ENCODE data around the gene DBNL. TPM values are rescaled to one million over a fixed set of nuclear protein-coding genes. Genes with fewer than 3 reads are reported as not detected.

Gene DBNL
- total and polyA plus RNA-seq, 2 experiments from 2014 or later = 81.8 to 91.1 TPM

- Histone ChIP-seq H3K4me2 (no peak overlapping the region), H3K36me3 (replicated peaks; ENCODE audit: insufficient read depth, low read depth) (no peaks in the 10 kb centered on the region), H3K27ac (no peak overlapping the region), H3K9me3 (ENCODE audit: low read depth) (no peaks in the 10 kb centered on the region), H4K20me1 (ENCODE audit: insufficient read depth, poor library complexity, severe bottlenecking) (no peaks in the 10 kb centered on the region), H3K4me1 (ENCODE audit: insufficient read depth) (peaks cover 6% of the 10 kb centered on the region), H3K4me3 (no peak overlapping the region), H3K27me3 (no peaks in the 10 kb centered on the region), H3K79me2 (peaks cover 9% of the 10 kb centered on the region), H3K9me2 (replicated peaks; ENCODE audit: insufficient read depth) (no peaks in the 10 kb centered on the region), H2AFZ (no peak overlapping the region)
- 95% methylated on average over 8 of the region's 8 CpGs for WGBS (ENCODE audit: low lambda C conversion rate, missing lambda C conversion rate)
- no peak for DNase-seq (ENCODE audit: low spot score)
- no peak for TF ChIP-seq EZH2 (IDR thresholded peaks at IDR 0.05; ENCODE audit: borderline replicate concordance)
- TF ChIP-seq, protein P1, sequence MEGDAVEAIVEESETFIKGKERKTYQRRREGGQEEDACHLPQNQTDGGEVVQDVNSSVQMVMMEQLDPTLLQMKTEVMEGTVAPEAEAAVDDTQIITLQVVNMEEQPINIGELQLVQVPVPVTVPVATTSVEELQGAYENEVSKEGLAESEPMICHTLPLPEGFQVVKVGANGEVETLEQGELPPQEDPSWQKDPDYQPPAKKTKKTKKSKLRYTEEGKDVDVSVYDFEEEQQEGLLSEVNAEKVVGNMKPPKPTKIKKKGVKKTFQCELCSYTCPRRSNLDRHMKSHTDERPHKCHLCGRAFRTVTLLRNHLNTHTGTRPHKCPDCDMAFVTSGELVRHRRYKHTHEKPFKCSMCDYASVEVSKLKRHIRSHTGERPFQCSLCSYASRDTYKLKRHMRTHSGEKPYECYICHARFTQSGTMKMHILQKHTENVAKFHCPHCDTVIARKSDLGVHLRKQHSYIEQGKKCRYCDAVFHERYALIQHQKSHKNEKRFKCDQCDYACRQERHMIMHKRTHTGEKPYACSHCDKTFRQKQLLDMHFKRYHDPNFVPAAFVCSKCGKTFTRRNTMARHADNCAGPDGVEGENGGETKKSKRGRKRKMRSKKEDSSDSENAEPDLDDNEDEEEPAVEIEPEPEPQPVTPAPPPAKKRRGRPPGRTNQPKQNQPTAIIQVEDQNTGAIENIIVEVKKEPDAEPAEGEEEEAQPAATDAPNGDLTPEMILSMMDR (IDR thresholded peaks at IDR 0.05; ENCODE audit: poor library complexity) = no peak
- no peak for TF ChIP-seq EZH2phosphoT487 (IDR thresholded peaks at IDR 0.05; ENCODE audit: low read depth, severe bottlenecking, unreplicated experiment)
Measured at GRCh38 chr7:44078521-44078920, 34.0 kb downstream of the DBNL start.

DNA sequence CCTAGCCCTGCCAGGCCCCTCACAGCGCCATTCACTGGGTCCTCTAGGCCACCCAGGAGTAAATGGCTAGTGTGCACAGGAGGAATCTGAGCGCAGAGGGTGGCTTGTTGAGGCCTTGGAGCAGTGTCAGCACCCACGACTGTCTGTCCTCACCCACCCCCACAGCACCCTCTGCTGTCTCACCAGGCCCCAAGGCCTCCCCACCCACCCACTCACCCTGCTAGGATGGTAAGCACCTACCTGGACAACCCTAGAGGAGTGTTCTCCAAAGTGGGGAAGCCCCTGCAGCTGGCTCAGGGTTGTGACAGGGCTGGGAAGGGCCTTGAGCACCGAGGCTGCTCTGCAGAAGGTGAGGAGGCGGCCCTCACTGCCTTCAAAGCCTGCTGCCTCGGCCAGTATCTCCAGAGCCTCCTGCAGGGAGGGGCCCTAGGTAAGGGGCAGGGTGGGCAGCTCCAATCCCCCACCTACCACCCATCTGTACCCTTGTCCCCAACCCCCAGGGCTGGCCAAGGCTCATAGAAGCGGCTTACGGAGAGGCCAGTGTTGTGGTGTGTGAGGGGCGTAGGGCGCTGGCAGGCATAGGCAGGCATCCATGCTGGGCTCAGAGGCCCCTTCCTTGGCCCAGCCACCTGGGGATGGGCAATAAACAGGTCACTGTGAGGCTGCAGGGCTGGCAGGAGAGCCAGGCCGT lies 35.0 kb downstream of the DBNL start:
- DNase-seq (ENCODE audit: low spot score) = no peak
- Histone ChIP-seq H3K36me3 (replicated peaks; ENCODE audit: insufficient read depth, low read depth) (no peaks in the 10 kb centered on the region), H3K4me2 (no peak overlapping the region), H3K27ac (no peak overlapping the region), H3K9me3 (ENCODE audit: low read depth) (no peaks in the 10 kb centered on the region), H3K9me2 (replicated peaks; ENCODE audit: insufficient read depth) (no peaks in the 10 kb centered on the region), H3K79me2 (peaks cover 9% of the 10 kb centered on the region), H3K4me1 (ENCODE audit: insufficient read depth) (peaks cover 6% of the 10 kb centered on the region), H3K4me3 (no peak overlapping the region), H4K20me1 (ENCODE audit: insufficient read depth, poor library complexity, severe bottlenecking) (no peaks in the 10 kb centered on the region), H3K27me3 (no peaks in the 10 kb centered on the region), H2AFZ (no peak overlapping the region)
- TF ChIP-seq, protein P1 (IDR thresholded peaks at IDR 0.05; ENCODE audit: poor library complexity) = no peak
- WGBS (ENCODE audit: low lambda C conversion rate, missing lambda C conversion rate) = 98% methylated on average over 10 of the region's 11 CpGs

DNA sequence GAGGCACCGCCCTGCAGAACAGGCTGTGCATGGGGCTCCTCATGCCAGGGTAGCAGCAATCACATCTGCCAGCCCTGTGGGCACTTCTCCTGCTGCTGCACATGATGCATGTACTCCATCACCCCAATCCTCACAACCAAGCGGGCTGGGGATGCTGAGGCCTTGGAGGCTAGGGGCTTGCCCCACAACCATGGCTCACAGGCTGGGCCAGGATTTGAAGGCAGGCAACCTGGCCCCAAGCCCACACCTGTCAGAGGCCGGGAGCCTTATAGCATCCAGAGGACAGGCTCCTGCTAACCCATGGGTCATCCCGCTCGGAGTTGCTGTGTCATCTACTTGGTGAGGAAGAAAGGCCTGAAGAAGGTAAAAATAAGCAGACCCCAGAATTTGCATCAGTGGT lies 35.6 kb downstream of the DBNL start:
- TF ChIP-seq, protein P1 (IDR thresholded peaks at IDR 0.05; ENCODE audit: poor library complexity) = no peak
- peaks cover 9% of the 10 kb centered on the region for H3K79me2 ChIP-seq
- no peak overlapping the region for H3K4me2 ChIP-seq
- 95% methylated on average over 5 of the region's 5 CpGs for WGBS (ENCODE audit: low lambda C conversion rate, missing lambda C conversion rate)
- DNase-seq (ENCODE audit: low spot score) = no peak
- H3K27me3 ChIP-seq = no peaks in the 10 kb centered on the region
- H3K36me3 ChIP-seq (replicated peaks; ENCODE audit: insufficient read depth, low read depth) = no peaks in the 10 kb centered on the region
- H3K9me3 ChIP-seq (ENCODE audit: low read depth) = no peaks in the 10 kb centered on the region
- no peak overlapping the region for H3K4me3 ChIP-seq
- H3K9me2 ChIP-seq (replicated peaks; ENCODE audit: insufficient read depth) = no peaks in the 10 kb centered on the region
- peaks cover 6% of the 10 kb centered on the region for H3K4me1 ChIP-seq (ENCODE audit: insufficient read depth)
- H2AFZ ChIP-seq = no peak overlapping the region
- H4K20me1 ChIP-seq (ENCODE audit: insufficient read depth, poor library complexity, severe bottlenecking) = no peaks in the 10 kb centered on the region
- no peak overlapping the region for H3K27ac ChIP-seq
